NB4 (cell line): Measurements from ENCODE around the gene COL4A1.

ENCODE experiments used
- POLR2A ChIP-seq: IDR thresholded peaks from 2 replicates; pipeline ENCODE4 v1.6.1; 2011; ENCODE audit warnings: mild to moderate bottlenecking; ENCODE audit not compliant: insufficient read length; ENCODE audit errors: extremely low read depth
- TF ChIP-seq, protein P1 (sequence below): IDR thresholded peaks from 2 replicates; pipeline ENCODE4 v1.6.1; 2011; ENCODE audit warnings: low read depth, low read length
- TF ChIP-seq, protein P2 (sequence below): IDR thresholded peaks from one replicate; pipeline ENCODE4 v1.5.1; 2012; ENCODE audit warnings: low read depth, low read length

DNA sequence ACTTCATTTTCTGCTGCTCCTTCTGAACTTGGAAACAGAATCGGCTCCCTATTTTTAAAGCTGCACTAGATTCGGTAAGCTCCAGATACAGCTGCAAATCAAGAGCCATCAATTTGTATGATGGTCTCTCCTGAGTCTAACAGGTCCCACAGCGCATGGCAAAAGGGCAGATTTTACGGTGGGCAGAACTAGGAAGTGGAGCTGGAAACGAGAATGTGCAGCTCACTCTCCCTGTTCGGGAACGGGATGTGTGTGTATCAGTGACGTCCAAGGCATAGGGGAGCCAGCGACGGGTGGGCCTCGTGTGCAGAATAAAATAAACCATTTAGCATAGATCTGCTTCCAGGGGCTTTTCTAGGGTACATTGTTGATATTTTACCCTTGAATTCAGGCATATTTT is 74.2 kb downstream of the COL4A1 start:
- TF ChIP-seq, protein P1, sequence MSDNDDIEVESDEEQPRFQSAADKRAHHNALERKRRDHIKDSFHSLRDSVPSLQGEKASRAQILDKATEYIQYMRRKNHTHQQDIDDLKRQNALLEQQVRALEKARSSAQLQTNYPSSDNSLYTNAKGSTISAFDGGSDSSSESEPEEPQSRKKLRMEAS, result no peak
- TF ChIP-seq, protein P2, sequence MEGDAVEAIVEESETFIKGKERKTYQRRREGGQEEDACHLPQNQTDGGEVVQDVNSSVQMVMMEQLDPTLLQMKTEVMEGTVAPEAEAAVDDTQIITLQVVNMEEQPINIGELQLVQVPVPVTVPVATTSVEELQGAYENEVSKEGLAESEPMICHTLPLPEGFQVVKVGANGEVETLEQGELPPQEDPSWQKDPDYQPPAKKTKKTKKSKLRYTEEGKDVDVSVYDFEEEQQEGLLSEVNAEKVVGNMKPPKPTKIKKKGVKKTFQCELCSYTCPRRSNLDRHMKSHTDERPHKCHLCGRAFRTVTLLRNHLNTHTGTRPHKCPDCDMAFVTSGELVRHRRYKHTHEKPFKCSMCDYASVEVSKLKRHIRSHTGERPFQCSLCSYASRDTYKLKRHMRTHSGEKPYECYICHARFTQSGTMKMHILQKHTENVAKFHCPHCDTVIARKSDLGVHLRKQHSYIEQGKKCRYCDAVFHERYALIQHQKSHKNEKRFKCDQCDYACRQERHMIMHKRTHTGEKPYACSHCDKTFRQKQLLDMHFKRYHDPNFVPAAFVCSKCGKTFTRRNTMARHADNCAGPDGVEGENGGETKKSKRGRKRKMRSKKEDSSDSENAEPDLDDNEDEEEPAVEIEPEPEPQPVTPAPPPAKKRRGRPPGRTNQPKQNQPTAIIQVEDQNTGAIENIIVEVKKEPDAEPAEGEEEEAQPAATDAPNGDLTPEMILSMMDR, result no peak
- TF ChIP-seq POLR2A, result no peak
